ENCODE data around the gene SWAP70. TPM values are rescaled to one million over a fixed set of nuclear protein-coding genes. Genes with fewer than 3 reads are reported as not detected.
A peak's percentile ranks its signal among the peaks of the same experiment; 100 is the strongest.

The SWAP70 gene
- total and polyA plus RNA-seq, 2 of the 8 experiments (the other 6 are each of a cell fraction or from before 2014, with no cell fraction given): 14.8 to 37.5 TPM

DNA sequence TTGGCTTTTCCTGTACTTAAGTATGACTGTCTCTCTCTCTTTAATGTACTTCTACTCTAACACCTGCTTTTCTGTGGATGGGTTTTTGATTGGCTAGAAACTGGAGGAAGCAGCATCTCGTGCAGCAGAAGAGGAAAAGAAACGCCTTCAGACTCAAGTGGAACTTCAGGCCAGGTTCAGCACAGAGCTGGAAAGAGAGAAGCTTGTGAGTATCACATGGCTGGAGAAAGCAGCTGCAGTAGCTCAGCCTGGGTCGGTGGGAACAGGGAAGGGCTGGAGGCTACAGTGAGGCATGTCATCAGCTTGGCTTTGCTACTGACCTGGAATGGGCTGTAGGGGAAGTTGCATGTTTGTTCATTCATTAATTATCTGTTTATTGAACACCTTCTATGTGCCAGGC, 74.2 kb downstream of the SWAP70 start:
- WGBS, 2 experiments (ENCODE audit: extremely low coverage in 1 of 2, insufficient coverage in 1 of 2, insufficient read length in 1 of 2, insufficient replicate concordance in 2 of 2, low coverage in 1 of 2, low lambda C conversion rate in 2 of 2, missing lambda C conversion rate in 1 of 2): 73% methylated on average over 3 of the region's 3 CpGs; no CpG with 5 or more reads in 1 of the 2 experiments
- Histone ChIP-seq H2BK15ac (ENCODE audit: low read length) (no peak overlapping the region), H3K4ac (replicated peaks; ENCODE audit: insufficient read length, low read depth, low read length) (no peak overlapping the region), H3K14ac (ENCODE audit: insufficient read length) (no peak overlapping the region), H2BK5ac (ENCODE audit: low read depth, low read length) (no peak overlapping the region), H3K23me2 (ENCODE audit: low read depth, low read length) (no peaks in the 10 kb centered on the region), H3K18ac (ENCODE audit: extremely low read depth, low read length) (no peak overlapping the region), H3K4me1 (replicated peaks in 1 of 4; ENCODE audit: control insufficient read depth in 3 of 4, insufficient read depth in 4 of 4, low read length in 3 of 4) (no peaks in the 10 kb centered on the region), H3K36me3 (ENCODE audit: control insufficient read depth in 2 of 4, insufficient read depth in 4 of 4, low read length in 3 of 4) (peaks cover 11 to 59% (median 34%) of the 10 kb centered on the region in 4 experiments), H3K79me1 (ENCODE audit: low read depth, low read length) (0 out of 2 replicates have a peak, but pooled peaks cover 2% of the 10 kb centered on the region), H2AK5ac (ENCODE audit: low read depth, low read length) (no peak overlapping the region), H3K9ac (replicated peaks in 1 of 4; ENCODE audit: extremely low read depth in 1 of 4, low read depth in 3 of 4, low read length in 3 of 4) (no peak overlapping the region), H3K27me3 (replicated peaks in 1 of 4; ENCODE audit: control insufficient read depth in 3 of 4, extremely low read depth in 1 of 4, insufficient read depth in 3 of 4, low read length in 3 of 4) (no peaks in the 10 kb centered on the region), H3K23ac (ENCODE audit: insufficient read length) (no peak overlapping the region), H3K4me3 (ENCODE audit: extremely low read depth in 1 of 4, insufficient read depth in 2 of 4, low read depth in 3 of 4, low read length in 4 of 4) (no peak overlapping the region), H3K56ac (replicated peaks; ENCODE audit: insufficient read length, low read depth, low read length) (no peak overlapping the region), H2AFZ (ENCODE audit: low read length) (no peak overlapping the region), H2BK12ac (ENCODE audit: low read depth, low read length) (no peak overlapping the region), H2BK120ac (replicated peaks; ENCODE audit: low read depth, low read length) (no peak overlapping the region), H4K91ac (replicated peaks; ENCODE audit: insufficient read length, low read length) (no peak overlapping the region), H4K8ac (ENCODE audit: extremely low read depth, insufficient read depth, low read length) (no peak overlapping the region), H3K27ac (ENCODE audit: low read depth, low read length) (peak overlapping the region; percentile 26; the same call in 1 of the 2 replicates), H3K4me2 (ENCODE audit: insufficient read depth in 1 of 2, low read depth in 2 of 2, low read length in 2 of 2) (no peak overlapping the region), H4K5ac (ENCODE audit: insufficient read length, low read depth, low read length) (no peak overlapping the region), H2BK20ac (ENCODE audit: low read length) (no peak overlapping the region), H3K9me3 (ENCODE audit: insufficient read depth in 2 of 2, low read depth in 1 of 2, low read length in 1 of 2) (no peaks in the 10 kb centered on the region), H3K79me2 (ENCODE audit: control insufficient read depth in 1 of 2, insufficient read depth in 2 of 2, low read length in 2 of 2) (no peaks in the 10 kb centered on the region), H4K20me1 (replicated peaks in 1 of 2; ENCODE audit: control insufficient read depth in 1 of 2, insufficient read depth in 2 of 2, low read length in 2 of 2) (no peaks in the 10 kb centered on the region)
- POLR2A ChIA-PET (ENCODE audit: partially characterized antibody): interaction anchor here (2.3 kb wide), 1 partner anchor 10 kb away, joined by 12 read pairs; no protein-coding TSS in a partner anchor
- CTCF ChIA-PET (ENCODE audit: partially characterized antibody): interaction anchor here (2.7 kb wide), 1 partner anchor 10 kb away, joined by 23 read pairs; no protein-coding TSS in a partner anchor
- no peak for TF ChIP-seq SIRT6 (IDR thresholded peaks at IDR 0.05; ENCODE audit: low read length)
- no peak for TF ChIP-seq CREB1 (IDR thresholded peaks at IDR 0.05)
- no peak for TF ChIP-seq TCF12 (IDR thresholded peaks at IDR 0.05; ENCODE audit: low read depth, low read length)
- TF ChIP-seq TAF7 (optimal IDR thresholded peaks at IDR 0.05; ENCODE audit: borderline replicate concordance, low read depth, low read length): no peak
- TF ChIP-seq CHD1 (IDR thresholded peaks at IDR 0.05; ENCODE audit: low read depth, low read length): no peak
- TF ChIP-seq SUZ12 (IDR thresholded peaks at IDR 0.05; ENCODE audit: low read length): no peak
- no peak for TF ChIP-seq CBX5 (IDR thresholded peaks at IDR 0.05; ENCODE audit: low read depth, low read length)
- TF ChIP-seq EP300 (IDR thresholded peaks at IDR 0.05; ENCODE audit: borderline replicate concordance in 1 of 2, low read depth in 2 of 2, low read length in 2 of 2): no peak
- TF ChIP-seq RFX5 (IDR thresholded peaks at IDR 0.05; ENCODE audit: borderline replicate concordance, low read depth, low read length): no peak
- TF ChIP-seq TBP (IDR thresholded peaks at IDR 0.05; ENCODE audit: low read depth, low read length): no peak
- no peak for TF ChIP-seq HDAC6 (IDR thresholded peaks at IDR 0.05; ENCODE audit: low read depth, low read length)
- no peak for TF ChIP-seq GTF2F1 (IDR thresholded peaks at IDR 0.05; ENCODE audit: borderline replicate concordance, low read depth, low read length)
- no peak for TF ChIP-seq KDM4A (IDR thresholded peaks at IDR 0.05; ENCODE audit: low read depth, low read length, severe bottlenecking)
- no peak for TF ChIP-seq SP1 (IDR thresholded peaks at IDR 0.05; ENCODE audit: low read depth, low read length)
- no peak for TF ChIP-seq POU5F1 (IDR thresholded peaks at IDR 0.05; ENCODE audit: low read depth, low read length)
- DNase-seq (ENCODE audit: low read depth in 1 of 2, low spot score in 2 of 2) (no peak), FAIRE-seq (no peak)
